Measurements from ENCODE around the gene RPUSD4. TPM values are rescaled to one million over a fixed set of nuclear protein-coding genes. Genes with fewer than 3 reads are reported as not detected.

RPUSD4 gene
- total and polyA plus RNA-seq, 2 donors (not counting 1 experiment from before 2014, with no cell fraction given), result 24.5 to 50.4 TPM

DNA sequence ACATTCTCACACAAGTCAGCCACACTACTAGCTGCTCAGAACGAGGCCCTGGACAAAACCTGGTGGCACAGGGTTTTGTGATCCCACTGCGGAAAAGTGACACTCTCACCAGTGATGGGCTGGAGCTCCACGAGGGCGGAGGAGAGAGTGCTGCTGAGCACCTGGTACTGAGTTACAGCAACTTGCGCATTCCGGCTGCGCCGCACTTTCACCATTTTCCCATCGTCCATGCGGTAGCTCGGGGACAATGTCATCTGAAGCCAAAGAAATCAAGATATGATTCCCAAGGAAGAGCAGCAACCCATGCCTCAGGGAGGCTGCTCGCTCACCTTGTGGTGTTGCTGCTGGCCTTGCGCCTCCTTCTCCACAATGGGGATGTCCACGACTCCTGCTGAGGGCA, 6.1 kb downstream of the RPUSD4 start:
- H3K27me3 ChIP-seq (replicated peaks in 1 of 4; ENCODE audit: control extremely low read depth in 1 of 4, control insufficient read depth in 3 of 4, insufficient read depth in 4 of 4, low read length in 3 of 4), result no peaks in the 10 kb centered on the region
- ChIA-PET CTCF (no interaction called here), POLR2A (no interaction called here)
- no peak for ATAC-seq (ENCODE audit: low read depth)
- H3K4me3 ChIP-seq (ENCODE audit: control extremely low read depth in 1 of 5, extremely low read depth in 1 of 5, insufficient read depth in 1 of 5, low read depth in 2 of 5, low read length in 4 of 5), result no peak overlapping the region
- WGBS (ENCODE audit: insufficient coverage), result 98% methylated on average over 14 of the region's 14 CpGs
- no peaks in the 10 kb centered on the region for H3K9me3 ChIP-seq (ENCODE audit: control extremely low read depth in 1 of 3, control insufficient read depth in 2 of 3, insufficient read depth in 1 of 3, low read length in 2 of 3)
- peaks cover 2% of the 10 kb centered on the region for H3K4me1 Mint-ChIP-seq
- intact Hi-C loops (cut with micrococcal nuclease), result no loop called here
- H3K27ac ChIP-seq (ENCODE audit: low read length in 2 of 2), result no peak overlapping the region
- no peak overlapping the region for H3K4me2 ChIP-seq (replicated peaks; ENCODE audit: low read depth, low read length, poor library complexity, severe bottlenecking)
- peaks cover 14 to 73% of the 10 kb centered on the region in 2 experiments for H3K36me3 ChIP-seq (replicated peaks in 1 of 2; ENCODE audit: control extremely low read depth in 1 of 2, control insufficient read depth in 1 of 2, extremely low read depth in 1 of 2, insufficient read depth in 2 of 2, low read length in 1 of 2)
- no peaks in the 10 kb centered on the region for H4K20me1 ChIP-seq (ENCODE audit: control insufficient read depth, insufficient read depth, low read length, poor library complexity, severe bottlenecking)
- TF ChIP-seq EZH2 (IDR thresholded peaks at IDR 0.05; ENCODE audit: borderline replicate concordance, insufficient read depth, low read depth, low read length, poor library complexity, severe bottlenecking), result no peak
- TF ChIP-seq, protein P1, sequence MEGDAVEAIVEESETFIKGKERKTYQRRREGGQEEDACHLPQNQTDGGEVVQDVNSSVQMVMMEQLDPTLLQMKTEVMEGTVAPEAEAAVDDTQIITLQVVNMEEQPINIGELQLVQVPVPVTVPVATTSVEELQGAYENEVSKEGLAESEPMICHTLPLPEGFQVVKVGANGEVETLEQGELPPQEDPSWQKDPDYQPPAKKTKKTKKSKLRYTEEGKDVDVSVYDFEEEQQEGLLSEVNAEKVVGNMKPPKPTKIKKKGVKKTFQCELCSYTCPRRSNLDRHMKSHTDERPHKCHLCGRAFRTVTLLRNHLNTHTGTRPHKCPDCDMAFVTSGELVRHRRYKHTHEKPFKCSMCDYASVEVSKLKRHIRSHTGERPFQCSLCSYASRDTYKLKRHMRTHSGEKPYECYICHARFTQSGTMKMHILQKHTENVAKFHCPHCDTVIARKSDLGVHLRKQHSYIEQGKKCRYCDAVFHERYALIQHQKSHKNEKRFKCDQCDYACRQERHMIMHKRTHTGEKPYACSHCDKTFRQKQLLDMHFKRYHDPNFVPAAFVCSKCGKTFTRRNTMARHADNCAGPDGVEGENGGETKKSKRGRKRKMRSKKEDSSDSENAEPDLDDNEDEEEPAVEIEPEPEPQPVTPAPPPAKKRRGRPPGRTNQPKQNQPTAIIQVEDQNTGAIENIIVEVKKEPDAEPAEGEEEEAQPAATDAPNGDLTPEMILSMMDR (IDR thresholded peaks at IDR 0.05), result no peak
- H3K9me3 Mint-ChIP-seq (ENCODE audit: insufficient read depth), result no peaks in the 10 kb centered on the region
- H3K79me2 ChIP-seq (ENCODE audit: control insufficient read depth, insufficient read depth, low read length), result peaks cover 18% of the 10 kb centered on the region
- no peak overlapping the region for H3K4me3 Mint-ChIP-seq
- no peak overlapping the region for H3K27ac Mint-ChIP-seq
- peaks cover 0 to under 1% of the 10 kb centered on the region in 2 donors for H3K4me1 ChIP-seq (ENCODE audit: control insufficient read depth in 2 of 2, insufficient read depth in 2 of 2, low read length in 2 of 2)
- H2AFZ ChIP-seq (ENCODE audit: insufficient read depth, low read depth, low read length, poor library complexity, severe bottlenecking), result no peak overlapping the region
- no peaks in the 10 kb centered on the region for H3K27me3 Mint-ChIP-seq
- H3K9ac ChIP-seq (ENCODE audit: low read length), result no peak overlapping the region
- DNase-seq, result no peak

GRCh38 chr11:126202646-126203359, 8.6 kb downstream of the RPUSD4 start:
- peaks cover 15 to 76% of the 10 kb centered on the region in 2 experiments for H3K36me3 ChIP-seq (replicated peaks in 1 of 2; ENCODE audit: control extremely low read depth in 1 of 2, control insufficient read depth in 1 of 2, extremely low read depth in 1 of 2, insufficient read depth in 2 of 2, low read length in 1 of 2)
- no peak overlapping the region for H2AFZ ChIP-seq (ENCODE audit: insufficient read depth, low read depth, low read length, poor library complexity, severe bottlenecking)
- Mint-ChIP-seq H3K9me3 (ENCODE audit: insufficient read depth) (no peaks in the 10 kb centered on the region), H3K4me3 (no peak overlapping the region), H3K27me3 (no peaks in the 10 kb centered on the region), H3K27ac (no peak overlapping the region), H3K4me1 (no peaks in the 10 kb centered on the region)
- ChIA-PET CTCF (no interaction called here), POLR2A (no interaction called here)
- no peak overlapping the region for H3K27ac ChIP-seq (ENCODE audit: low read length in 2 of 2)
- peaks cover 7% of the 10 kb centered on the region for H3K79me2 ChIP-seq (ENCODE audit: control insufficient read depth, insufficient read depth, low read length)
- ATAC-seq (ENCODE audit: low read depth) (no peak), DNase-seq (no peak)
- no peaks in the 10 kb centered on the region for H3K27me3 ChIP-seq (replicated peaks in 1 of 4; ENCODE audit: control extremely low read depth in 1 of 4, control insufficient read depth in 3 of 4, insufficient read depth in 4 of 4, low read length in 3 of 4)
- TF ChIP-seq, protein P1 (IDR thresholded peaks at IDR 0.05), result no peak
- TF ChIP-seq EZH2 (IDR thresholded peaks at IDR 0.05; ENCODE audit: borderline replicate concordance, insufficient read depth, low read depth, low read length, poor library complexity, severe bottlenecking), result no peak
- no peak overlapping the region for H3K4me3 ChIP-seq (ENCODE audit: control extremely low read depth in 1 of 5, extremely low read depth in 1 of 5, insufficient read depth in 1 of 5, low read depth in 2 of 5, low read length in 4 of 5)
- H3K9me3 ChIP-seq (ENCODE audit: control extremely low read depth in 1 of 3, control insufficient read depth in 2 of 3, insufficient read depth in 1 of 3, low read length in 2 of 3), result peaks cover 0 to 1% (median 0%) of the 10 kb centered on the region in 3 donors
- no peaks in the 10 kb centered on the region for H3K4me1 ChIP-seq (ENCODE audit: control insufficient read depth in 2 of 2, insufficient read depth in 2 of 2, low read length in 2 of 2)
- 87% methylated on average over 8 of the region's 8 CpGs for WGBS (ENCODE audit: insufficient coverage)
- no peak overlapping the region for H3K4me2 ChIP-seq (replicated peaks; ENCODE audit: low read depth, low read length, poor library complexity, severe bottlenecking)
- no peaks in the 10 kb centered on the region for H4K20me1 ChIP-seq (ENCODE audit: control insufficient read depth, insufficient read depth, low read length, poor library complexity, severe bottlenecking)
- H3K9ac ChIP-seq (ENCODE audit: low read length), result no peak overlapping the region
- intact Hi-C loops (cut with micrococcal nuclease), result no loop called here

All from B cell (primary cell).